BLaER1 treated with 17β-estradiol and CSF1 and Interleukin-3, amounts not matched to agents 10 nM and 100 nM (cell line): ENCODE results near the gene ABCB9.

ENCODE experiments used
- H3K27ac ChIP-seq, 11 experiments: shearing (Covaris generic); formaldehyde crosslinking; 2 replicates each; pipeline ENCODE4 v1.8.1; 2022
- H3K27me3 ChIP-seq, 11 experiments: shearing (Covaris generic); formaldehyde crosslinking; 2 replicates each; pipeline ENCODE4 v1.8.1; 2022
- H3K36me3 ChIP-seq, 11 experiments: shearing (Covaris generic); formaldehyde crosslinking; 2 replicates each; pipeline ENCODE4 v1.8.1; 2022
- H3K4me1 ChIP-seq, 10 experiments: shearing (Covaris generic); formaldehyde crosslinking; 2 replicates each; pipeline ENCODE4 v1.8.1; 2022
- H3K4me2 ChIP-seq, 11 experiments: shearing (Covaris generic); formaldehyde crosslinking; 2 replicates each; pipeline ENCODE4 v1.8.1; 2022
- H3K4me3 ChIP-seq, 10 experiments: shearing (Covaris generic); formaldehyde crosslinking; 2 replicates each; pipeline ENCODE4 v1.8.1; 2022
- H3K9ac ChIP-seq, 11 experiments: shearing (Covaris generic); formaldehyde crosslinking; 2 replicates each; pipeline ENCODE4 v1.8.1; 2022
- H3K9me3 ChIP-seq, 11 experiments: shearing (Covaris generic); formaldehyde crosslinking; replicated peaks in 1 of 11; 2 replicates each; pipeline ENCODE4 v1.8.1; 2022
- H4K20me1 ChIP-seq, 11 experiments: shearing (Covaris generic); formaldehyde crosslinking; 2 replicates each; pipeline ENCODE4 v1.8.1; 2022
- Cebpa-rat ChIP-seq, 11 experiments: shearing (Covaris generic); IDR thresholded peaks; 2 replicates each; pipeline ENCODE4 v1.8.1; 2022

Gene ABCB9

GRCh38 chr12:122958198-122958888, 7.9 kb downstream of the ABCB9 start:
- Histone ChIP-seq H3K4me2 (no peak overlapping the region), H3K9me3 (no peaks in the 10 kb centered on the region), H3K36me3 (peaks cover 8 to 49% (median 28%) of the 10 kb centered on the region in 11 experiments; a peak in 20 of 22 replicates), H3K4me3 (no peak overlapping the region), H3K9ac (no peak overlapping the region), H3K27me3 (no peaks in the 10 kb centered on the region), H3K27ac (no peak overlapping the region), H4K20me1 (peaks cover 0 to 19% (median 2%) of the 10 kb centered on the region in 11 experiments; a peak in 6 of 22 replicates), H3K4me1 (peaks cover 14 to 36% (median 25%) of the 10 kb centered on the region in 10 experiments; a peak in 19 of 20 replicates)
- no peak for TF ChIP-seq Cebpa-rat (IDR thresholded peaks at IDR 0.05)

GRCh38 chr12:122956035-122956434, 10.2 kb downstream of the ABCB9 start:
- H3K4me3 ChIP-seq = no peak overlapping the region
- H3K4me2 ChIP-seq = no peak overlapping the region
- no peak for TF ChIP-seq Cebpa-rat (IDR thresholded peaks at IDR 0.05)
- peaks cover 0 to 21% (median 7%) of the 10 kb centered on the region in 11 experiments; a peak in 8 of 22 replicates for H4K20me1 ChIP-seq
- H3K36me3 ChIP-seq = peaks cover 8 to 50% (median 28%) of the 10 kb centered on the region in 11 experiments; a peak in 20 of 22 replicates
- H3K4me1 ChIP-seq = peaks cover 9 to 27% (median 12%) of the 10 kb centered on the region in 10 experiments
- no peaks in the 10 kb centered on the region for H3K27me3 ChIP-seq
- H3K9me3 ChIP-seq = no peaks in the 10 kb centered on the region
- no peak overlapping the region for H3K9ac ChIP-seq
- no peak overlapping the region for H3K27ac ChIP-seq

GRCh38 chr12:122955156-122955555, 11.1 kb downstream of the ABCB9 start:
- TF ChIP-seq Cebpa-rat (IDR thresholded peaks at IDR 0.05) = no peak
- Histone ChIP-seq H3K27me3 (no peaks in the 10 kb centered on the region), H3K9me3 (no peaks in the 10 kb centered on the region), H3K36me3 (peaks cover 8 to 47% (median 22%) of the 10 kb centered on the region in 11 experiments; a peak in 20 of 22 replicates), H3K27ac (no peak overlapping the region), H4K20me1 (peaks cover 0 to 26% (median 7%) of the 10 kb centered on the region in 11 experiments; a peak in 8 of 22 replicates), H3K4me3 (no peak overlapping the region), H3K4me1 (peaks cover 9 to 27% (median 16%) of the 10 kb centered on the region in 10 experiments), H3K9ac (no peak overlapping the region), H3K4me2 (peak overlapping the region in 3 of 11 experiments; percentile 35 to 40 (median 36); a peak in 4 of 22 replicates)

- Histone ChIP-seq H4K20me1 (peaks cover 0 to 27% (median 4%) of the 10 kb centered on the region in 11 experiments; a peak in 8 of 22 replicates), H3K9ac (peak overlapping the region in 1 of 11 experiments; percentile 60; a peak in 2 of 22 replicates), H3K4me2 (peak overlapping the region in 3 of 11 experiments; percentile 36 to 52 (median 44); a peak in 5 of 22 replicates), H3K4me1 (peaks cover 22 to 49% (median 30%) of the 10 kb centered on the region in 10 experiments), H3K4me3 (no peak overlapping the region), H3K9me3 (no peaks in the 10 kb centered on the region), H3K27ac (peak overlapping the region in 1 of 11 experiments; percentile 7; a peak in 1 of 22 replicates), H3K36me3 (peaks cover 0 to 28% (median 8%) of the 10 kb centered on the region in 11 experiments; a peak in 8 of 22 replicates), H3K27me3 (no peaks in the 10 kb centered on the region)
- TF ChIP-seq Cebpa-rat (IDR thresholded peaks at IDR 0.05) = no peak
Observed at GRCh38 chr12:122951979-122952892, 14.0 kb downstream of the ABCB9 start.

GRCh38 chr12:122951406-122951805, 14.9 kb downstream of the ABCB9 start:
- Histone ChIP-seq H3K9ac (peak overlapping the region in 4 of 11 experiments; percentile 5 to 60 (median 13); a peak in 2 of 22 replicates), H3K36me3 (peaks cover 0 to 21% (median 3%) of the 10 kb centered on the region in 11 experiments; a peak in 5 of 22 replicates), H3K27me3 (no peaks in the 10 kb centered on the region), H3K4me2 (peak overlapping the region in 4 of 11 experiments; percentile 12 to 52 (median 40); a peak in 8 of 22 replicates), H3K9me3 (no peaks in the 10 kb centered on the region), H4K20me1 (peaks cover 0 to 27% (median 4%) of the 10 kb centered on the region in 11 experiments; a peak in 8 of 22 replicates), H3K4me1 (peaks cover 31 to 57% (median 38%) of the 10 kb centered on the region in 10 experiments), H3K27ac (peak overlapping the region in 1 of 11 experiments; percentile 7; a peak in 1 of 22 replicates), H3K4me3 (no peak overlapping the region)
- no peak for TF ChIP-seq Cebpa-rat (IDR thresholded peaks at IDR 0.05)

- Histone ChIP-seq H3K36me3 (peaks cover 0 to 14% (median 0%) of the 10 kb centered on the region in 11 experiments; a peak in 5 of 22 replicates), H3K27me3 (no peaks in the 10 kb centered on the region), H4K20me1 (peaks cover 0 to 16% (median 4%) of the 10 kb centered on the region in 11 experiments; a peak in 7 of 22 replicates), H3K9ac (peak overlapping the region in 5 of 11 experiments; percentile 0 to 26 (median 13); a peak in 4 of 22 replicates), H3K4me2 (peak overlapping the region in 1 of 11 experiments; percentile 36; a peak in 1 of 22 replicates), H3K9me3 (no peaks in the 10 kb centered on the region), H3K4me3 (no peak overlapping the region), H3K4me1 (peaks cover 42 to 69% (median 51%) of the 10 kb centered on the region in 10 experiments), H3K27ac (peak overlapping the region in 2 of 11 experiments; percentile 17 to 27; a peak in 1 of 22 replicates)
- no peak for TF ChIP-seq Cebpa-rat (IDR thresholded peaks at IDR 0.05)
Observed at GRCh38 chr12:122949816-122950675, 16.2 kb downstream of the ABCB9 start.

GRCh38 chr12:122949405-122949804, 16.9 kb downstream of the ABCB9 start:
- H3K4me1 ChIP-seq = peaks cover 42 to 69% (median 53%) of the 10 kb centered on the region in 10 experiments
- no peaks in the 10 kb centered on the region for H3K9me3 ChIP-seq
- H3K9ac ChIP-seq = peak overlapping the region in 3 of 11 experiments; percentile 0 to 23 (median 14); a peak in 1 of 22 replicates
- H3K4me2 ChIP-seq = no peak overlapping the region
- no peak overlapping the region for H3K4me3 ChIP-seq
- peaks cover 0 to 14% (median 0%) of the 10 kb centered on the region in 11 experiments; a peak in 4 of 22 replicates for H3K36me3 ChIP-seq
- H4K20me1 ChIP-seq = peaks cover 0 to 14% (median 4%) of the 10 kb centered on the region in 11 experiments; a peak in 6 of 22 replicates
- H3K27me3 ChIP-seq = no peaks in the 10 kb centered on the region
- peak overlapping the region in 3 of 11 experiments; percentile 4 to 27 (median 17); a peak in 1 of 22 replicates for H3K27ac ChIP-seq
- TF ChIP-seq Cebpa-rat (IDR thresholded peaks at IDR 0.05) = no peak
